HG03045 (cell line): Measurements from ENCODE around the gene P2RX3.
"Not testable (repeated sequence)": the region's sequence is repeated elsewhere in the genome, so short reads cannot be mapped to it uniquely, and the experiment has no call there.

Source experiments
- ATAC-seq: cut with Tn5 transposase; IDR thresholded peaks from one replicate; pipeline ENCODE4 v1.9.1; 2021; ENCODE audit warnings: mild to moderate bottlenecking, moderate library complexity; ENCODE audit not compliant: unreplicated experiment

The P2RX3 gene

DNA sequence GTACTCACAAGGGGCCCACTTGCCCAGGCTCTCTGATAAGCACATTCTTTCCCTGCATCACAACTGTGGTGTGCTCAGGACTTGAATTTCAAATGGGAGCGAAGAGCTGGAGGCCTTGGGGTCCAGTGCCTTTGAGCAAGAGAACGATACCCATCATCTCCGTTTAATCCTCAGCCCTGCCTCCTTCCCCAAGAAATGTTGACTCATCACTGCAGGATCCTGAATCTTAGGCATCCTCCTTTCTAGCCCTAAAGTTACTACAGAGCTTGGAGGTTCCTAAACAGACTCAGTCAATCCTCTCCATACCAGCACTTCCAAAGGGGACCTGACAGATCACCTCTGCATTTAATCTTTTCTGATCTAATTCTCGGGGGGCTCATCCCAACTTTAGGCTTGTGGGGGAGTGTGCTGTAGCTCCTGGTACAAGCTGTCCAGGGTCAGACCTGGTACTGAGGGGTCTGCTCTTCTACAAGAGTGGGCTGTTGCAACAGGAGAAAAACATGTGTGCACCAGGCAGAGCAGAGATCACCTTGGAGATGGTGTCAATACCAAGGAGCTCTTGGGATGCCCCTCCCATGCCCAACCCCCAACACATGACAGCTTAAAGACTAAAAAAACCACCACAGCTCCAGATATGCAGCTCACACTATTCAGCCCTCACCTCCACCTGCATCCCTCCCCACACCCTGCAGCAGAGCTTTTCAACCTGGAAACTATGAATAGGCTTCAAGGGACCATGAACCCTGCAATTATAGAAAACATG is 56.2 kb downstream of the P2RX3 start:
- no peak for ATAC-seq

DNA sequence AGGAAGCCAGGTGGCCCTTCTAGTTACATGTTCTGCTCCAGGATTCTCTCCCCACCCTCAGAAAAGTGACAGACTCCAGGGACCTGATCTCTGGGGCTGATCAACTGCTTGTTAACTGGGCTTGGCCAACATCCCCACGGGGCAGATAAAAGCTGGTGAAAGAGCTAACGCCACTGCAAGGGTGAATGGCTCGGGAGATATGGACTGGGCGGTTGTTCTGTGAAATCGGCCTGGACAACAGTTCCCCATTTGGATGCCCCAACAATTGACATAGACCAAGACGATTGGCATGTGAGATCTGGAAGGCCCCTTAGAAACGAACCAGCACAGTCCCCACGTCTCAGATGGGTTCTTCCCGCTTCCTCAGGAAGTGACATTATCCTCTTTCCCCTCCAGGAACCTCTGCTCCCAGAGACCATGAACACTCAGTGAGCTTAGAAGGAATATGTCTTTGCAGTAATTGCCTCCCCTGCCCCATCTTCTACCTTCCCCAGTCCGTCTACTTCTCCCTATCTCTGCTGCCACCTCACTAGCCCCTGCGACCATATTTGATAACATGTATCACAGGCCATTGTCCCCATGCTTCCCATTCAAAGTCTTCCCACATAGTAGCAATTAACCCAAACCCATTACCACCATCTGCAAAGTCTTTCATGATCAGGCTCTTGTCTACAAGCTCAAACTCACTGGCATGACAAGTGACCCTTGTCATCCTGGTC is 57.9 kb downstream of the P2RX3 start:
- no peak for ATAC-seq

DNA sequence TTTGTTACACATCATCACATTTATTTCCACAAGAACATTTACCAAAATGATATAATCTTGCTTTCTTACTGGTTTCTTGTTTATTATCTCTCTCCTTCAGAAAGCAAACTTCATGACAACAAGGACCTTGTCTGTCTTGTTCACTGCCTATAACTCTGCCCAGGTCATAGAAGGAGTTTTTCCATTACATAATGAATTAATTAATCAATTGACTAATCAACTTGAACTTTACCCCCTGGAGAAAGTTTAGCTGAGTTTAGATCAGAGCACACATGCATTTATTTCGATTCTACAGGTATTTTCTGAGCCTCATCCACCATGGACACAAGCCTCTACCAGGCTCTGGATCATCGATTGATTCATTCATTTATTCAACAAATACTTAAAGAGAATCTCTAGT is 58.6 kb downstream of the P2RX3 start:
- ATAC-seq, result no peak

- ATAC-seq, result no peak
Observed at GRCh38 chr11:57397394-57397990, 59.3 kb downstream of the P2RX3 start.

GRCh38 chr11:57399221-57399620 is 61.1 kb downstream of the P2RX3 start:
- no peak for ATAC-seq

DNA sequence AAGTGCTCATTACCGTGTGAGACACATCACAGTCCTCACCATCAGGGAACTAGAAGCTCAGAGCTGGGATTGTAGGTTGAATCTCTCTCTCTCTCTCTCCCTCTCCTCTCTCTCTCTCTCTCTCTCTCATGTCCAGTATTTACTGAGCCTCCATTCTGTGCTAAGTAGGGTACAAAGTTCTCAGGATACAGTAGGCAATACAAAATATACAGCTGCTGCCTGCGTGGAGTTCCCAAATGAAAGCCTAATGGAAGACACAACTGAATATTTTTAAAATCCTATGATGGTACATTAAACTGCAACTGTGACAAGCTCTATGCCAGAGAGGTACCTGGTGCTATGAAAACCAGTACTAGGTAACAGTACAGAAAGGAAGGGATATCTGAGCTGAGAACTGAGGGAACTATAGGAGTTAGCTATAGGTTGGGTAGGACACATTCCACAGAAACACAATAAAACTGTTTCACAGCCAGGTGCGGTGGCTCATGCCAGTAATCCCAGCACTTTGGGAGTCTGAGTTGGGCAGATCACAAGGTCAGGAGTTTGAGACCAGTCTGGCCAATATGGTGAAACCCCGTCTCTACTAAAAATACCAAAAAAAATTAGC is 61.9 kb downstream of the P2RX3 start:
- ATAC-seq, result no peak

- ATAC-seq, result no peak
Observed at GRCh38 chr11:57402188-57403002, 64.2 kb downstream of the P2RX3 start.

DNA sequence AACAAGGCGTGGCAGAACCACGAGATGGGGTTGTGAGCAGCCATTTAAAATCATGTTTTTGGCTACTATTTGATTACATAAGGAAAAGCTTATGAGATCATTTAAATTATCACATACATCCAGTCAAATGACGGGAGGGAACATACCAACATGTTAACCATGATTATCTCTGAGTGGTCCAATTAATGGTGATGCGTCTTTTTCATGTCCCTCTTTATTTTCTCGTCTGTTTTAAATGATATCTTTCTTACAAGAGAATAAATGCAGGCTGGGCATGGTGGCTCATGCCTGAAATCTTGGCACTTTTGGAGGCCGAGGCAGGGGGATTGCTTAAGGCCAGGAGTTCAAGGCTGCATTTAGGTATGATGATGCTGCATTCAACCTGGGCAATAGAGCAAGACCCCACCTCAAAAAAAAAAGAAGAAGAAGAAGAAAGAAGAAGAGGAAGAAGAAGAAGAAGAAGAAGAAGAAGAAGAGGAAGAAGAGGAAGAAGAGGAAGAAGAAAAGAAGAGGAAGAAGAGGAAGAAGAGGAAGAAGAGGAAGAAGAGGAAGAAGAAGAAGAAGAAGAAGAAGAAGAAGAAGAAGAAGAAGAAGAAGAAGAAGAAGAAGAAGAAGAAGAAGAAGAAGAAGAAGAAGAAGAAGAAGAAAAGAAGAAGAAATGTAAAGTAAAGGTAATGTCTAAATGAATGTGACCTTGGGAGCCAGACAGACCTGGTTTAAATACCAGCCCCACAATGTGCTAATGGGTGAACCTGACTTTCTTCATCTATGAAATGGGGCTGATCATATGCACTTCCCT is 65.0 kb downstream of the P2RX3 start:
- ATAC-seq, result not testable (repeated sequence)

DNA sequence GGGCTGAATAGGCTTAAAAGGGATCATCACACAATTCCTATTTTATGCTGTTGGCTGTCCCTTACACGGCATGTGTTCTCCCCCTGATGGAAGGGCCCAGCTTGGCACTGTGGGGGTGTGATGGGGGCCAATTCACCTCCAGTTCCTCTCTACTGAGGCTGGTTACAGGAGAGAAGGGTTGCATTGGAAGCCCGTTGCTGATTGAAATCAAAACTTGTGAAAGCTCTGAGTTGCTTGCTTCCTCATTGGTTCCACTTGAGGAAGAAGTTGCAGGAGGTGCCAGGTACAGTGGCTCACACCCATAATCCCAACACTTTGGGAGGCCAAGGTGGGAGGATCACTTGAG is 65.6 kb downstream of the P2RX3 start:
- no peak for ATAC-seq

DNA sequence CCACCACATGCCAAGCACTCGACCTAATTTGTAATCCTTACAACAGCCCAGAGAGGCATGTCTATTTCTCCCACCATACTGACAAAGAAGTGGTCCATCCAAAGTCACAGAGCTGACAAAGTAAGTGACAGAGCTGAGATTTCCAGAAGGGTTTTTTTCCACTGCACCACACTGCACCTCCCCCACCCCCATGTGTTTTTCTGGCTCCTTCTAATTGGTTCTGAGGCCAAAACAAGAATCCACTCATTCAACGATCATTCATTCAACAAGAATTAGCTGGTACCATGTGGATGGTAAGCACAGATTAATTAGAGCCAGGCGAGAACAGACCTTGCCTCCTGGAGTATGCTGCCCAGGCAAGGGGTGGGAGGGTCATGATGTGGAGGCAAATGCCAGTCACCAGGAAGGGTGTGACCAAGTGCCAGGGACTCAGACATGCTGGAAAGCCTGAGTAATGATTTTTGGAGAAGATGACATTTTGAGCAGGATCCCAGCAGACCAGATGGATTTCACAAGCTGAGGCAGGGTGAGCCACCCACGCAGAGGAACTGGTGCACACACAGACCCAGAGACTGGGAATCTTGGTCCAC is 67.2 kb downstream of the P2RX3 start:
- no peak for ATAC-seq

GRCh38 chr11:57406337-57406904 is 68.3 kb downstream of the P2RX3 start:
- ATAC-seq, result peak; percentile 84

DNA sequence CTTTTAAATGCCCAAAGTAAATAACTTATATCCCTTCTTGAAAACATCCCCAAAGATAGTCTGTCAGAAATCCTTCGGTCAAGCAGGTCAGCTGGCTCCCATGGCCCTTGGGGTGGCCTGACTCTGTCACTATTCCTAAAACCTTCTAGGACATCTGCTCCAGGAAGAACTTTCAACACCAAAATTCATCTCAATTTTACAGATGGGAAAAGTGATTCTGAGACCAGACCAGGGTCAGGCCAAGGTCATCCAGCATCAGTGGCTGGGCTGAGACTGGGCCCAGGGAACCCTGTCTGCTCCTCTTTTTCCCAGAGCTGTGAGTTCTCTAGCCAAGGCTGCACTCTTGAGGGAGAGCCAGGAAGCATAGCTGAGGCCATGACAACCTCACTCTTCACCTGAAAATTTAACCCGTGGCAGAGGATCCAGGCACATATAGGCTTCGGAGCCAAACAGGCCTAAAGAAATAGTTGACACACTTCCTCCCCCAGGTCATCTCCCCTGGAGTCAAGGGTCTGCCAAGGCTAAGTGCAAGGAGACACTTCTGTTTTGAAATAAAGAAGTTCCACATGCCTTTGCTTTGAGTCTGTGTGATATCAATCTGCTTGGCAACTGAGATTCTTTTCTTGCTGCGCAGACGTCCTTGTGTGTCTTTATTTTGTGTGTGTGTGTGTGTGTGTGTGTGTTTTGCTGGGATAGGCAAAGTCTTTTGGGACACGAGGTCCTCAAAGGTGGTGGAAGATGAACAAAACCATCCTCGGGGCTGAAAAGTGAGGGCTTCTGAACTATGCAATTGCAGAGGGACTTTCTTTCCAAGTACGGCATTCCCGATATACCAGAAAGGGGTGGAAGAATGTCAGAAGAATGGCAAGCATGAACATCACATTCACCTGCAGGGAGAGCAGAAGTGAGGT is 69.1 kb downstream of the P2RX3 start:
- no peak for ATAC-seq

DNA sequence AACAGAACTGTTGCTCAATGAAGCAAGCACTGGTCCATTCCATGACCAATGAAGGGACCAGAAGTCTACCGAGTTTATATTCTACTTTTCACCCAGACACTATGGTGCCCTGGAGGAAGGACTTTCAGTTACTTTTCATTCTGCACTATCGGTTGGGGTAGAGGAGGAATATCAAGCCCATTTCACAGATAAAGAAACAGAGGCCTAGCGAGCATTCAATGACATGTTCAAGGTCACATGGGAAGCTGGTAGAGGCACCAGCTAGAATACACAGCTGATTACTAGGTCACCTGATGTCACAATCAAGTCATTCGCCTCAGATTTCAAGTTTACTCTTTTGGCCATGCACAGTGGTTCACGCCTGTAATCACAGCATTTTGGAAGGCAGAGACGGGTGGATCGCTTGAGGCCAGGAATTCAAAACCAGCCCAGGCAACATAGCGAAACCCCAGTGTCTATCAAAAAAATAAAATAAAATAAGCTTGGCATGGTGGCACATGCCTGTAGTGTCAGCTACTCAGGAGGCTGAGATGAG is 69.9 kb downstream of the P2RX3 start:
- no peak for ATAC-seq

DNA sequence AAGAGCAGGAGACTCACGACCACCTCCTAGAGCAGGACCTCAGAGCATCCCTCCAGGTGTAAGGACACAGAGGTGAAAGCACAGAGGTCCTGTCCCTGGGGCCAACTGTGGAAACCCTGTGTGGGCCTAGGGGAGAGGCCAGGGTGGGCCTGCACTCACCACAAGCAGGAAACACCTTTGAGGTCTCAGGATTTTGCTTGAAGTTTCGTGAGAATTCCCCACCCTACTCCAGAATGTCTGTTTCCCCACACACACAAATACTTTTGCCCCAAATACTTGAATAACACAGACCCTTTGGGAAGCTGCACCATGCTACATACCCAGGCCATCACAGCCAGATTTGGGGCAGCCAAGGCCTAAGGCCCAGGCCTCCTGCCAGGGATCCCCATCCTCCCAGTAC is 70.6 kb downstream of the P2RX3 start:
- ATAC-seq, result no peak

DNA sequence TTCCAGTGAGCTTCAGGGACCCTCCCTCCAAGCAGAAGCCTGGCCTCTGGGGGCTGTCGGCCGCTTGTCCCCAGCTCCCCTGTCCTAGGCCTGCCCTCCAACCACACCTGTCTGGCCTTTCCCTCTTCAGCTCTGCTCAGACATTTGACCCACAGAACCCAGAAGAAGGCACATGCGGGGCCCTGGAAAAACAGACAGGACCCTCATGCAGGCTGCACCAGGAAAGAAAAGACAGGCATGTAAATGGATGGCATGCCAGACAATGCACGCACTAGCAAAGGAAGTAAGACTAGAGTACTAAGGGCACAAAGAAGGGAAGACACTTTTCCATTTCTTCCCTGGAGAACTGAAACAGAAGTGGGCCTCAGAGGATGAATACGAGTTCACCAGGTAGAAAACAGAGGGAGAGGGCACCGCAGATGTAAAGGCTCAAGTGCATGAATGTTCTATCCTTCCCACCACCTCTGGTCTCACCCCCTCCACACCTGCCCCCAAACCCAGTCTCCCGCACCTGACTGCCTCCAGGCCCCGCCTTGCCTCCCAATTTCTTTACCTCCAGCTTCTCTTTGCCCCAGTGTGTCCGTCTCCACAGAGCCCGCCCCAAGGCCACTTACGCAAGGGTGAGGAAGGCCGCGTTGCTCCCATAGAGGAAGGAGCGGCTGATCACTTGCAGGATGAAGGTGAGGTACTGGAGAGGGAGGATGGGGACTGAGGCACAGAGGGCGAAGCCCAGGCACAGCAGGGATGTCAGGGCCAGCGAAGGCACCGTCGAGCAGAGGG is 71.4 kb downstream of the P2RX3 start:
- no peak for ATAC-seq

DNA sequence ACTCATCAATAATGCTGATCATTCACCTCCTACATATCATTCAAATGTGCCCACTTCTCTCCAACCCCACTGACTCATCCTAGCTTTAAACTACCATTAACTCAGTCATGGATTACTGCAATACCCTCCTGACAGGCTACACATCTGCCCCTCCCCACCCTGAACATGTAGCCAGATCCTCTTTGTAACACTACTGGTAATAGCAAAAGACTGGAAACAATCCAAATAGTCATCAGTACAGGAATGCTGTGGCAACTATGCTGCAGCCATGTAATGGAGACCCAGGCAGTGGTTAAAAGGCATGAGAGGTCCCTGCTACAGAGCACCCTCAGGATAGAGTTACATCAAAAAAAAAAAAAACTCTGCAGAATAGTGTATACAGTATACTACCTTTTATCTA is 72.1 kb downstream of the P2RX3 start:
- ATAC-seq, result no peak

GRCh38 chr11:57413681-57414080 is 75.5 kb downstream of the P2RX3 start:
- no peak for ATAC-seq
